HG02571 (cell line): ENCODE data around the gene DOCK4.

Experiments used
- ATAC-seq: cut with Tn5 transposase; IDR thresholded peaks from one replicate; pipeline ENCODE4 v1.9.1; 2021; ENCODE audit warnings: mild to moderate bottlenecking, moderate library complexity; ENCODE audit not compliant: unreplicated experiment

DOCK4 gene

GRCh38 chr7:112115880-112116279, 90.3 kb downstream of the DOCK4 start:
- no peak for ATAC-seq

DNA sequence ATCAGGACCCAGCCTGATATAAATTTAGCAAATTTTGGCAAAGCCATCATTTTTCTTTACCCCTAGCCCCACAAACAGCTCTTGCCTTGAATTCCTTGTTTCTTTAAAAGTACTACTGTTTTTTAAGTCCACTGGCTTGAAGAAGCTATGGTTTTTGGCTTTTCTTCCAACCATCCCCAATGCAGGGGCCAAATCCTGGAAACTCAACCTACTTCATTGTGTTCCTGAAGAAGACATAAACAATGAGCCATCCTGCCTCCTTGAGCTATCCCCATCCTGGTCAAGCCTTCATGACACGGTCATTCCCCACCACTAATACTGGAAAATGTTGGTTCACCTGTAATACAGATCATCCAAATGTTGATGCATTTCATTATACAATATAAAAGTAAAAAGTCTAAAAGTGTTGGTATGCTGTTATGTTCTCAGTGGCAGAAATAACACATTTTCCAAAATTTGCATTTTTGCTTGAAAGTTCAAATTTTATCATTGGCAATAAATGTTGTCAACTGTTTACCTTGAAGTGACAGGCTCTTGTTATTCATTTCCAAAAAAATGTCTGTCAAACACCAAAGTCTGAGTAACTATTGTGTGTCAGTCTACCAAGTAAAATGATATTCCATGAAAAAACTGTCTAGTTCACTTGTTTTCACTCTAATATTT, 92.2 kb downstream of the DOCK4 start:
- no peak for ATAC-seq

- no peak for ATAC-seq
Observed at GRCh38 chr7:112112822-112113255, 93.4 kb downstream of the DOCK4 start.

GRCh38 chr7:112110651-112111050, 95.5 kb downstream of the DOCK4 start:
- ATAC-seq = no peak

DNA sequence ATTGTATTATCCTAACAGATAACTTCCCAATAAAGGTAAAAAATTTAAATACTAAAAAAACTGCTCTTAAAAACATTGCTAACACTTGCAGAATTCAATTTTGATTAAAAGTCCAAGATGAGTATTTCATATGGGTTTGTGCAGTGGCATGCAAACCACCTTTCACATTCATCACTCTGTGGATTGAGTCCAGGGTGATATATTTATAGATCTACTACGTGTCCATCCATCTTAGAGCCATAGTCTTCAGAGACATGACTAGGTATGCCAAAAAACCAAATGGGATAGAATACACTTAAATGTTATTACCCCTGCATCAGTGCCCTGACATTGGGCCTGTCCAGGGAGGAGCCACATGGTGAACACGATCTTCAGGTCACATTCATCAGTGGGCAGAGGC, 96.0 kb downstream of the DOCK4 start:
- ATAC-seq = no peak

DNA sequence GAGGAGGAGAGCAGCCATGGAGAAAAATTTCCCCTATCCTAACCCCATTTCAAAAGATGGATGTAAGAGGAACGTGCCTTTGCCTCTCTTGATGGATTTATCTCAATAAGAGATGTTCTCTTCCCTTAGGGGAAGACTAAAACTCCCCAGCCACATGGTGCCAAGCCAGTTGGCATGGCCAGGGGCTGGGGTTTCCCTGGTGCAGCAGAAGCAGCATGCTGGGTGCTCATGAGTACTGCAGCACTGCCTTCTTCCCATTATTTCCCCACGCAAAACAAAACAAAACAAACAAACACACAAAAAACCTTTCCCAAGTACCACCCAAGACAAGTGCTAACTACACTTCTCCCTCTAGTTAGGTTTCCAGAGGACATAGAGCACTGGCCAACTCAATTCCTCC, 97.2 kb downstream of the DOCK4 start:
- ATAC-seq = no peak

DNA sequence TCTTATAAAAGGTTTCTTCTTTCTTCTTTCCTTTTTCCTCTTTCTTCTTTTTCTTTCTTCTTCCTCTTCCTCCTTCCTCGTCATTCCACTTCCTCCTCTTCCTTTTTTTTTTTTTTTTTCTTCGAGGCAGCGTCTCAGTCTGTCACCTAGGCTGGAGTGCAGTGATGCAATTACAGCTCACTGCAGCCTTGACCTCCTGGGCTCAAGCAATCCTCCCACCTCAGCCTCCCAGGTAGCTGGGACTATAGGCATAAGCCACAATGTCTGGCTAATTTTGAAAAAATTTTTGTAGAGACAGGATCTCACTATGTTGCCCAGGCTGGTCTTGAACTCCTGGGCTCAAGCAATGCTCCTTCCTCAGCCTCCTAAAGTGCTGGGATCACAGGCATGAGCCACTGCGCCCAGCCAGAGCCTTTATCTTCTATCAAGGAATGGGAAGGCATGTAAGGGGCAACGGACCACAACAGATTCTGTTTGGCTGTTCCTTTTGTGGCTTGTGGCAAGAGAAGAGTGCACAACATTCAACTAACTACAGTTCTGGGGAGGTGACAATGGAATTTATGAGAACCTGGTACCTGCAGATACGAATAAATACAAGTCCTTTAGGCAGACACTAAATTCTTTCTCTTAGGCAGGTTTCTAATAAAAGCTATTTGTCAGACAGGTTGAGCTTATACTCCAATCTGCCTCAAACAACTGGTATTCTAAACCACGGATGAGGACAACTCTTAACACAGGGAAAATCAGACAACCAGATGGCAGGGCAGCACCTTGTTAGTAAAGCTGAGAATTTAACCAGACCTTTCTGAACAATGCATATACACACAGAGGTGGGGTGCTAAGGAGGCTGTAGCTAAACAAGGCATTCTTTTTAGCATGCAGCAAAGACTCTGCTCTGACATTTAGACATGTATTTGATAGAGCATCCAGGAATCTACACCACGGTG, 100.3 kb downstream of the DOCK4 start:
- no peak for ATAC-seq

GRCh38 chr7:112104120-112104519, 102.1 kb downstream of the DOCK4 start:
- no peak for ATAC-seq

DNA sequence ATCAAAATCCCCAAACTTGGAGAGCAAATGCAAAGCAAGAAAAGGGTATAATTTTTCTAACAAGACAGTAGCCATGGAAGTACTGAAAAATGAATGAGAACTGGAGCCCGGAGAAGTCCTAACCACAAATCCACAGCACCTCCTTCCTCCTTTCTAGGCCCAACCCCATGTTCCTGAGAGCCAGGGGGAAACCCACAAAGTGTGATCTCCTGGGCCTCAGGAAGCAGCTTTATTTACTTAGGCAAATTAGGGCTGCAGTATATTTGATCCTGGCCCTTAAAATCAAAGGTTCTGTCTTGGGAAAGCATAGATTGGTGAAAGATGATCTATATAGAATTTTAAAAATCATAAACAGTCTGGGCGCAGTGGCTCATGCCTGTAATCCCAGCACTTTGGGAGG, 103.0 kb downstream of the DOCK4 start:
- no peak for ATAC-seq

- ATAC-seq = no peak
Observed at GRCh38 chr7:112101201-112101846, 104.9 kb downstream of the DOCK4 start.

GRCh38 chr7:112097524-112097923, 108.7 kb downstream of the DOCK4 start:
- no peak for ATAC-seq

DNA sequence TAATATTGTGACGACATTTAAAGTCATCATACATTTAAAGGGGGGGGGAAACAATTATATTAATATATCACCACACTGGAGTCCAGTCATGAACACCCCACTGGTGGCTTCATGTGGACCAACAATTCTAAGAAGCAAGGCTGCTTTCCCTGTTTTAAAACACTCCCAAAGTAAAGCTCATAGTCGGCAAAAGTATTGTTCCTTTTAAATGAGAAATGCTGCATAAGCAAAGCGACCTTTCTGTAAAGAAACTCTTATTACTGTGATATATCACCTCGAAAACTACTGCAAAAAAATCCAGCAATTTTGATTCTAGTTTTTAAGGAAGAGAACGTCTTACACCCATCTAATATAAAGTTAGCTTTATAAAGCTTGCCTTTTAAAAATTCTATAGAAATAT, 112.8 kb downstream of the DOCK4 start:
- no peak for ATAC-seq

DNA sequence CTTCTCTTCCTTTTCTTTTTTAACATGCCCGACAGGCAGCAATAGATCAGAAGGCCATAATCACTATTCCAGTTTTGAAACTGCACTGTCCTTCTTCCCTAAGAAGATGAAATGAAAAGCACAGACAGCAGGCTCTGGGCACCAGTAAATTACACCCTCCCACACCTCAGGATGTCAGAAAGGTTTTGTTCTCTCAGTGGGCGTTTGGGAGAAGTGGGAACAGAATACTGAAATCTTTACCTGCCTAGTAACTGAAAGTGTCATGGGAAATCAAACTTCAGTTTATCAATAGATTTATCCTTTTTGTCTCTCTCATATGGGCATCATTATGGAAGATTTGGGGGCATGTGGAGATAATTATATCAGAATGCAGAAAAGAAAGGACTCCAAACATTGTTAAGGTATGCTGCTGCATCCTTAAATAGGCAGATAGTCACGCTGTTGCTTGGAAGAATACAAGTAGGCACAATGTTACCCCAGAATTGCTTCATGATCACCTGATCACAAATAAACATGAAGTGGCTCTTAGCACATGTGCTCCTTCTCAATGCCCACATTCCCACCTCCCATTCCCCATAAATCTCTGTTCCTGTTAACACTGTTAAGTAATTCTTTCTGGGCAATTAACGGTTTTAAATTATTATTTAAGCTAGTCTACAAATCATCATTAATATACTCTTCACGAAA, 113.3 kb downstream of the DOCK4 start:
- ATAC-seq = no peak

- no peak for ATAC-seq
Observed at GRCh38 chr7:112092306-112092705, 113.9 kb downstream of the DOCK4 start.

DNA sequence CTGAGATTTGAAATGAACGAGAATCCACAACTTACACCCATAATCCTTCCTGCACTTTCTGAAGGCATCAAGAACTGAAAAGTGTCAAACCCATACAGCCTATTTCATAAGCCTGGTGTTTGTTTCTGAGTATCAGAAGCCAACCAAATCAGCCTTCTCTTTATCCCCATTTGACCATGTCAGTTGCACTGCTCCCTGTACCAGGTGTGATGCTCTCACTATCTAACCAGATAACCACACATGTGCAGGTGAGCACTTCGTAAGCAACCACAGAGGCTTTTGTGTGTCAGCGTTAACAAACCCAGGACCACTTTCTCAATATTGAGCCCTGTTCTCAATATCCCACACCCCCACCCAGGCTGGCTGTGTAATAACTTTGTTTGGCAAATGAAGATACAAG, 114.4 kb downstream of the DOCK4 start:
- ATAC-seq = no peak

DNA sequence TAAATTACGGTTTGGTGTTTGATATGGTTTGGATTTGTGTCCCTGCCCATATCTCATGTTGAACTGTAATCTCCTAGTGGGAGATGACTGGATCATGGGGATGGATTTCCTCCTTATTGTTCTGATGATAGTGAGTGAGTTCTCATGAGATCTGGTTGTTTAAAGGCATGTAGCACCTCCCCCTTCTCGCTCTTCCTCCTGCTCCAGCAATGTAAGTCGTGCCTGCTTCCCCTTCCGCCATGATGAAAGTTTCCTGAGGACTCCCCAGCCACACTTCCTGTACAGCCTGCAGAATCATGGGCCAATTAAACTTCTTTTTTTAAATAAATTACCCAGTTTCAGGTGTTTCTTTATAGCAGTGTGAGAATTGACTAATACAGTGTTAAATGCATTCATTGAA, 116.6 kb downstream of the DOCK4 start:
- ATAC-seq = no peak

DNA sequence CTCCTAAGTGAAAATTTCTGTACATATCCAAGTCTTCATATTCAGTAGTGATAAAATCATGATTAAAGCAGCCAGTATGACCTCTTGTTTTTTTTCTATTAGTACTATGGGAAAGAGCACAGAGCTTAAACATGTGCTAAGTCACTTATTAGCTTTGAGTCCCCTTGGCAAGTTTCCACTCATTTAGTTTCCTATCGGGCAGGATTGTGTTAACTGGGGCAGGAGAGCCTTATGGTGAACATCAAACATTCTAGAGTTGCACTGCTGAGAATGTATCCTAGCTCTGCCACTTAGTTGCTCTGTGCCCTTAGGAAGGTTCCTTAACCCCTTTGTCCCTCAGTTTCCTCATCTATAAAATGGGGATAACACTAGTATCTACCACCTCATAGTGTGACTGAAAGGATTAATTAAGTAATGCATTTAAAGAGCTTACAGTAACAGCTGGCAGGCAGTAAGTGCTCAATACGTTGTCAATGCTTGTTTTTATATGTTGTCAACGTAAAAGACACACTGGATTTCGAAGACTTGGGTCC, 117.6 kb downstream of the DOCK4 start:
- ATAC-seq = no peak

- ATAC-seq = no peak
Observed at GRCh38 chr7:112086496-112087254, 119.5 kb downstream of the DOCK4 start.

DNA sequence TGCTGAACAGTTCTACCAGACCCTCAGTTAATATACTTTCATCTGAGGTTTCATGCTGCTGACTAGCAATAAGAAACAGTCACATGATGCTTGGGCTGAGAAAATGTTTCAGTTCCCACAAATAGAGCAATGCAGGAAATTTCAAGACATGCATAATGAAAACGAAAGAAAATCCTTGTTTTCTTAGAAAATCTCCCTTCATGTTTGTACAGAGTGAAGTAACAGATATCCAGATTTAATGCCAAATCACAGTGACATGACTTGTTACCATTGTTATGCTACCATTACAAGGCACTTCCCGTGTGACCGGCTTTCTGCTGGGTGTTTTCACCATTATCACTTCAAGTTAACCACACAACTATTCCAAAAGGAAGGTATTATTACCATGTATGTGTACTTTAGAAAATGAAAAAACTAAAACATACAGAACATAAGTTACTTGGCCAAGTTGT, 121.7 kb downstream of the DOCK4 start:
- ATAC-seq = peak; percentile 57

DNA sequence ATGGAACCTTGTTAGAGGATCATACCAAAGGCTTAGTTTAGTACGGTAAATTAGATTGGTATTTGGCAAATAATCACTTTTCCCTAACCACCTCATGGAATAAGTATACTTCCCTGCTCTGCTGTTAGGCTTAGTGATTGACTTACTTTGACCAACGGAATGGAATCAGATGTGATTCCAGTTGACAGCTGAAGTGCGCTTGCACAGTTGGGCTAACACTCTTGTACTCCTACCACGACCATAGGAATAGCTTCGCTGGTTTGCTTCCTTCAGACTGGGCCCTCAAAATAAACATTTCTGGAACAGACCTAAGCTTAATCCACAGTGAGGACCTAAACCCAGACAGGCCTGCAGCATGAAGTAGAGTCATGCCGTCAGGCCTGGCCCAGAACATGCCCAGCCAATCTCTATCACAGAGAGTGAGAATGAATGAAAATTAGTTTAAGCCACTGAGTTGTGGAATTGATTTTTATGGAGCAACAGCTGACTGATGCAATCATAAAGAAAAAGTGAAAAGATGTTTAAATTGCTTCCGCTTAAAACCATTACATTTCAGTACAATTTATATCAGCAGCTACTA, 122.3 kb downstream of the DOCK4 start:
- no peak for ATAC-seq
